GM19438 (cell line): ENCODE data around the gene STK10.
"Not testable (repeated sequence)": the region's sequence is repeated elsewhere in the genome, so short reads cannot be mapped to it uniquely, and the experiment has no call there.

ENCODE experiments used
- ATAC-seq: cut with Tn5 transposase; IDR thresholded peaks from one replicate; pipeline ENCODE4 v1.9.1; 2021; ENCODE audit warnings: low read depth; ENCODE audit not compliant: unreplicated experiment

Gene STK10

DNA sequence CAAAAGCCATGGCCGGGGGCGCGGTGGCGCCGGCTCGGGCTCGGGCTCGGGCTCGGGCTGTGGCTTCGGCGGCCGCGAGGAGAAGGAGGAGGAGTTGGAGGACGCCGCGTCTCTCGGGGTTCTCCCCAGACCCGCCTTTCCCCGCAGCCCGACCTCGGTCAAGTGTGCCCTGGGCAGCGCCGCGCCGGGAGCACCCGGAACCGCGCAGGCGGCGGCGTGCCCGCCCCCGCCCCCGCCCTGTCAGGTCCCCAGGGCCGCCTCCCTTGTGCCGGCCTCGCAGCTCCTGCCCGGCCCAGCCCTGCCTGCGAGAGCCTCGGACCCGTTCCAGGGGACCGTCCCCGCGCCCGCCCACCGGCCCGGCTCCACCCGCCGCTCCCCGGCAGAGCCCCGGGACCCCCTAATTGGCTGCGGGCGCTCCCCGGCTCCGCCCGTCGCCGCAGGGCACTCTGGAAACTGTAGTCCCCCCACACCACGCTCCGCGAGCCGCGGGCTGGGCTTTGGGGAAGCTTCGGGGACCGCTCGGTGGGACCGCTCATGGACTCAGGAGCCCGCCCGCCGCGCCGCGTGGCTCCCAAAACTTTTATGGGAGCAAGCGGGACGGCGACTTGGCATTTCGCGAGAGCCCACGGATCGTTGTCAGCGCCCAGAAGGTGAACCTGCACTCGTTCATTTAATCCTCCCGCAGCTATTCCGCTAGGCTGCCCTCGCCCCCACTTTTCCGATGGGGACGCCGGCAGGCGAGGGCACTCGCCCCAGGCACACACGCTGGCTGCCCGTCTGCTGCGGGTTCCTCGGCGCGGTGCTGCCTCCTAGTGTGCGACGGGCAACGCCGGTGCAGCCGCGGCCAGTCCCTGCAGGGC is at the start of gene STK10:
STK10 (minus strand) TSS at position 192 of the 860 bp plus-strand sequence; CDS start at position 10, 182 bp downstream.
- peak; percentile 66 for ATAC-seq

DNA sequence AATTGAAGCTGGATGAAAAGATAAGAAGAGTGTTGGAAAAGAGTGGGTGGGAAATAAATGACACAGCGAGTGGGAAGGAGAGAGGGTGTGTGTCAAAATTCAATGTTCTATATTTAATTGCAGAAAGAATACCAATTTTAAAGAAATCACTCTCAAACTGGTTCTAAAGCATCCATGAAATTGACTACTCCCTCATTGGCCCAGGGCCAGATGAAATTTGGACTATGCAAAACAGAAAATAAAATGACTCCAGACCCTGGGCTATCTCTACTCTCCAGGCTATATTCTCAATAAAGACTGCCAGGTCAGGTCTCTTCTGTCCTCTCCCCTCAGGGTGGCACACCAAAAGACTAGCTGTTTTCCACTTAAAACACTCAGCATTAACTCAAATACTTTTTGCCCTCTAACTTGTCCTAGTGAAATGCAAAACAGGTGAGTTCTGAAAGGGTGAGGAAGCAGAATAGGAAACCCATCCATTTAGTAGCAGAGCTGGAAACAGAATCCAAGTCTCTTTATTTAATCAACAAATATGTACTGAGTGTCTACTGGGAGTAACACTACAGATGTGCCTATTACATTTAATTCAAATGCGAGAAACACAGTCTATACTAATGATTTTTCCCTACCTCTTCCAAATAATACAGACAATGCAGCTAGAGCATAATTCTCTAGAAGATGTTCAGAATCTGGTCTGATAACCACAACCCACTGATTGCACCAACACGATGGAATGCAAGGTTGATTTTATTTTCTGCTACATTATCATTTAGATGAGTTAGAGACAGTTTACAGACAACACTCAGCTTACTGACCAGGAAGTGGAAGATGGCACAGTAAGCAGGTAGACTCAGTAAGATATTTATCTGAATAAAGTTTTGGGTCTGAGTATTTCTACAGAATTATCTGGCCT is 48.1 kb upstream of the STK10 start:
- ATAC-seq: no peak

DNA sequence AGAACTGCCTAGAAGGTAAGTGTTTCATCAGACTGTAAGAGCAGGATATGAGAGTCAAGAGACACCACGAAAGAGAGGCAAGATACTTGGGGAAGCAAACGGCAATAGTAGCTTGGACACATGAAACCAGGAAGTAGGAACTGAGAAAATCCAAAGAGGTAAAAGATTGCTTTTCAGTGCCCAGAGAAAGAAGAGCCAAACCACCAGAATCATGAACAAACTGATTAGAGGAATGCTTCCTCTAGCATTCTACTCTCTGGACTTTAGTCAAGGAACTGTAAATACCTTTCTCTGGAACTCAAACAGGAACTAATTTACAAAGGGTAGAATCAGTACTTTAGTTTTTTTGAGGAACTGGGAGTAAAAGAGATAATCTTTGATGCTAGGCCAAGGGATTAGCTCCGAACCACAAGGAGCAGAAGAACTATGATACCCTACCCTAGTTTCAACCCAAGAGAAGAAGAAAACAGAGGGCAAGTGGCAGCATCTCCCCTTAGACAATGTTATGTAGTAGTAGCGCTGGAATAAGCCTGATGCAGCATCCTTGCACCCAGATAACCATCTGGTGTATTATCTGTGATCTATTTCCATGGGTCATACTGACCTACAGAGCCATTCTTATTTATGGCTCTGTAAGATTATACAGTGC is 47.2 kb upstream of the STK10 start:
- peak; percentile 70 for ATAC-seq

DNA sequence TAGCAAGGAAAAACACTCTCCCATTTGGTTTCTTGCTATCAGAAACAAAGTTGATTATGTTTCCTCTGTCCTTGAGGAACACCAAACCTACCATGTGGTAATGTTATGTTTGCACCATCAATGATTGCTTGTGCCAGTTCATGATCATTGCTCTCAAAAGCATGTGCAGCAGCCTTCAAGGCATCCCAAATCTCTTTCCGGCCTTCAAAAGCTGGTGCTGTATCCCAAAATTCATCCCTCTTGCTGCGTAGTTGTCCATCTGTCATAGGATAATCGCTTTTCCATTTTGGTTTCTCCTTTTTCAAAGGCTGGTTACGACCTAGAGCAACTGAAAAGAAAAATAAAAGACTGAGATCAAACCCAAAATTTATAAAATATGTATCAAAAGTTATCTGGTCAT is 46.0 kb upstream of the STK10 start:
- ATAC-seq: no peak

DNA sequence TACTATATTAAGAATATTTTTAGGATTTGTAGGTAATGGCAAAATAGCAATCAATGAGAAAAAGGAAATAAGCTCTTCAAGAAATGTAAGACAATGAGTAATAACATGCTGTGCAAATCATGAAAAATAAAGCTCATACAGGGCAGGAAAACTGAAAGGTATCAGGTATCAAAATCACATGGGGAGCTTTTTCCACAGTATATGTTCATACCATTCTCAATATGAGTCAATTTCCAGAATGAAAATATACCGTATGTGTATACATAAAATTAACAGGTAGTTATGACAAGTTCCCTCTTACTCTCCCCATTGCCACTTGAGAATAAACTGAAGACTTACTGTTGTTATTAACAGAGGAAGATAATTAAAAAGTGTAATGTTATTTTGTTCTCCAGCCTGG is 41.9 kb upstream of the STK10 start:
- ATAC-seq: no peak

DNA sequence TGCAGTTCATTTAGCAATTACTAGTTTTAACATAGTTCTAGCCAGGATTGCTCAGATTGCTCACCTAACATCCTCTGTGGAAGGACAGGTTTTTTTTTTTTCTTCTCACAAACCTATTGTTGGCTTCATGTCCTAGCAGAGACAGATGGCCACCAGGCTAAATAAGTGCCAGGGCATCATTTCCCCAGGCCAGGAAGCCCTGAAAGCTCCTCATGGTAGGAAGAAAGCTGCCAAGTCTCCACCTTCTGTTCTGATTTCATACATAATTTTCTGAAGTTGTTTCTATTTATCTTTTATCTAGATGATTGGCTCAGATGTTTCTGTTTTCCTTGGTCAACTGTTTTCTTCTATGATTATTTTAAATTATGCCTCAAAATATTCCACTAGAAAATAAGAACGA is 37.0 kb upstream of the STK10 start:
- no peak for ATAC-seq

DNA sequence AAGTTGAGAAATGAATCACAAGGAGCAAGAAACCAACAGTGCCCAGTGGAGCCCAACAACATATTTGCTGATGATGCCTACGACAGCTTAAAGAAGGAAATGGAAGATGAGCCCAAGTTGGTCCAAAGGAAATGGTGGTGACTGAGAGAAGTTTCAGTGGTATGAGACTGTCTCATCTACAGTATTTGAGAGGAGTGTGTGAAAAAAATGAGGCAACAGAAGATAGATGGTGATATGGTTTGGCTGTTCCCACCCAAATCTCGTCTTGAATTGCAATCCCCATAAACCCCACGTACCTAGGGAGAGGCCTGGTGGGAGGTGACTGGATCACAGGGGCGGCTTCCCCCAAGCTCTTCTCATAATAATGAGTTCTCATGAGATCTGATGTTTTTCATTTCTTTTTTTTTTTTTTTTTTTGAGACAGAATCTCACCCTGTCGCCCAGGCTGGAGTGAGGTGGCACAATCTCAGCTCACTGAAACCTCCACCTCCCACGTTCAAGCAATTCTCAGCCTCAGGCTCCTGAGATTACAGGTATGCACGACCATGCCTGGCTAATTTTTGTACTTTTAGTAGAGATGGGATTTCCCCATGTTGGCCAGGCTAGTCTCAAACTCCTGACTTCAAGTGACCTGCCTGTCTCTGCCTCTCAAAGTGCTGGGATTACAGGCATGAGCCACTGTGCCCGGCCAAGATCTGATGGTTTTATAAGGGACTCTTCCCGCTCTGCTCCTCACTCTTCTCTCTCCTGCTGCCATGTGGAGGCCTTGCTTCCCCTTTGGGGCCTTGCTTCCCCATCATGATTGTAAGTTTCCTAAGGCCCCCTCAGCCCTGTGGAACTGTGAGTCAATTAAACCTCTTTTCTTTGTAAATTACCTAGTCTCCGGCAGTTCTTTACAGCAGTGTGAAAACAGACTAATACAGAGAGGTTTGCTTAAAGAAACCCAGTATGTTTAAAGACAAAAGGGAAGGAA is 36.2 kb upstream of the STK10 start:
- ATAC-seq: peak; percentile 85

DNA sequence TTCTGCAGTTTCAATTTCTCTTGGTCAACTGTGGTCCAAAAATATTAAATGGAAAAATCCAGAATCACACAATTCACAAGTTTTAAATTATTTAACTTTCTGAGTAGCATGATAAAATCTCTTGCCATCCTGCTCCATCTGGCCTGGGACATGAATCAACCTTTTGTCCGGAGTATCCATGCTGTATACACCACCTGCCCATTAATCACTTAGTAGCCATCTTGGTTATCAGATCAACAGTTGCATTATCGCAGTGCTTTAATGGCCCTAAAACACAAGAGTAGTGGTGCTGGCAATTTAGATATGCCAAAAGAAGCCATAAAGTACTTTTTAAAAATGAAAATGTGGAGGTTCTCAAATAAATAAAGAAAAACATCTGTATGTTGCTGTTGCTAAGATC is 31.3 kb upstream of the STK10 start:
- no peak for ATAC-seq

DNA sequence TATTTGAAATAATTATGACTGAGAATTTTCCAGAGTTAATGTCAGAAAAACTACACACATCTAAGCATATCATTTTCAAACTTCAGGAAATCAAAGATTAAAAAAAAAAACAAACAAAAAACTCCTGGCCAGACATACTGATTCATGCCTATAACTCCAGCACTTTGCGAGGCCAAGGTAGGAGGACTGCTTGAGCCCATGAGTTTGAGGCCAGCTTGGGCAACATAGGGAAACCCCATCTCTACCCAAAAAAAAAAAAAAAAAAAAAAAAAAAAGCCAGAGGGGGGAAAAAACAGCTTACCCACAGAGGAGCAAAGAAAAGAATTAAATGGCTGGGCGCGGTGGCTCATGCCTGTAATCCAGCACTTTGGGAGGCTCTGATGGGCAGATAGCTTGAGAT is 28.3 kb upstream of the STK10 start:
- no peak for ATAC-seq

DNA sequence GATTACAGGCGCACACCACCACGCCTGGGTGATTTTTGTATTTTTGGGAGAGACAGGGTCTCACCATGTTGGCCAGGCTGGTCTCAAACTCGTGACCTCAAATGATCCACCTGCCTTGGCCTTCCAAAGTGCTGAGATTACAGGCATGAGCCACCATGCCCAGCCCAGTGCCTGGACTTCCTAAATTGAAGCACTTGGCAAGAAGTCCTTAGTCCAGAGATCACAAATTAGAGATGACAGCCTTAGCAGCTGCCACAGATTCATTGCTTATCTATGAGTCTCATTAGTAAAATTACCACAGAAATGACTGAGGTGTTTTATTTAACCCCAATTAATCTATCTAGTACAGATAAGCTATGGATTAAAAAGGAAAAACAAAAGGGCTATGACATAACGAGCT is 25.1 kb upstream of the STK10 start:
- ATAC-seq: no peak

DNA sequence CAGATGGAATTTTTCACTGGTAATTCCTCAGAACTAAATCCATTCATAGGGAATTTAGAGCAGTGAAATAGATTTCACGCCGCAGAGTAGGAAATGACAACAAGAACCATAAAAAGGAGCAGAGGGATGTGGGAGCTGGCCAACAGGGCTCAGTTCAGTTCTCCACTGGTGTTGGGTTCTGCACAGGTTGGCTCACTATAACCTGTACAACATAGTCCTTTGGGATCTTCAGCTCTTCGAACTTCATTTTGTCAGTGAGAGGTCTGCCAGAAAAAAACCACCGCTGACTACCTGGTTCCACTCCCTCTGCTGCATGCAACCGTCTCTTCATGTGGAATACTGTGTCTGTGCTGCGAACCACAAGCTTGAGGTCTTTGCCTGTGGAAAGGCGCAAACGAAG is 23.7 kb upstream of the STK10 start:
- no peak for ATAC-seq

DNA sequence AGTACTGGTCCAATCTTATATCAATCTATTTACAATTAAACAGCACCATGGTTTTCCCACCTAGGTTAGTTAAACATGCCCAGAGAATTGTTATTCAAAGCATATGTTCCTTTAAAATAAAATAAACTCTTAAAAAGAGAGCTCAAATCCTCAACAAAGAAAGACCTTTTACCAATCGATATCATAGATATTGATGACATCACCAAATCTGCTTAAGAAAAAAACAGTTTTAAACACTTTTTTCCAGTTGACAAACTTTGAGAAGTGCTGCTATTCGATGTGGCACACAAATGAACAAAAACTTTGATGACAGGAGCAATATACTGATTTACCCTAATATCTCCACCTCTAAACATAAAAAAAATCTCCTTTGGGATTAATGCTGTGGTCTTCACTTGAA is 21.7 kb upstream of the STK10 start:
- no peak for ATAC-seq

DNA sequence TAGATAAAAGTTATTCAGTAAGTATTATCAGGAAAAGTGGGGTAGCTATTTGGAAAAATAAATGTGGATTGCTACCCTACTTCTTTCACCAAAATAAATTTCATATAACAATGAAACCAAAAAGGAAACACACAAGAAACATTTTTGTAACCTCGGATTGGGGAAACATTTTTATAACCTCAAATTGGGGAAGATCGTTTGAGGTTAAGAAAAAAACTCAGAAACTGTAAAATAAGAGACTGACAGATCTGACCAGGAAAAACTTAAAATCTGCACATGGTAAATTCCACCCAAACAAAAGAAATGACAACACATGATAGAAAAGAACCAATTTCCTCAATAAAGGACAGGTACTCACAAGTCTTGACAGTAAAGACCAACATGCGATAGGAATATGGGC is 19.5 kb upstream of the STK10 start:
- no peak for ATAC-seq

DNA sequence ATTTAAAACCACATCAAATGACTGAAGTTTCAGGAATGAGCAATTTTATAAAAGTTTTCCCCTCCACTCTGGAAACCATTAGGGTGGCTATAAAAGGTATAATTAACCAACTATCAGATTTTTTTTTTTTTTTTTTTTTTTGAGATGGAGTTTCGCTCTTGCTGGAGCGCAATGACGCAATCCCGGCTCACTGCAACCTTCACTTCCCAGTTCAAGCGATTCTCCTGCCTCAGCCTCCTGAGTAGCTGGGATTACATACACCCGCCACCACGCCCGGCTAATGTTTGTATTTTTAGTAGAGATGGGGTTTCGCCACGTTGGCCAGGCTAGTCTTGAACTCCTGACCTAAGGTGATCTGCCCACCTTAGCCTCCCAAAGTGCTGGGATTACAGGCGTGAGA is 18.0 kb upstream of the STK10 start:
- ATAC-seq: not testable (repeated sequence)

DNA sequence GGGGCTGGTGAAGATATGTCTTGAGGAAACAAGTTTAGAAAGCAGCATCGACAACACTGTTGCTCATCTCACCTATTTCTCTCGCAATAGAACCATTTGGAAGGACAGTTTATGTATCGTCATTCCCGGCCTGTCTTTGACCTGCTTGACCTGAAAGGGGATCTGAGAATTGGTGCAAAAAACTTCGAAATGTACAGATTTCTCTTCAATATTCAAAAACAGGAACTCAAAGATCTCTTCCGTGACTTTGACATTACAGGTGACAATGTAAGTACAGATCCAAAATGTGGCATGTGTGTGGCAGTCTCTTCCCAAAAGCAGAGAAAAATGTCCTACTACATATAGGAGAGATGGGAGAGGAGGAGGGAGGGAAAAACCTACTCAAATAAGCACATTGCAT is 12.5 kb upstream of the STK10 start:
- ATAC-seq: no peak

DNA sequence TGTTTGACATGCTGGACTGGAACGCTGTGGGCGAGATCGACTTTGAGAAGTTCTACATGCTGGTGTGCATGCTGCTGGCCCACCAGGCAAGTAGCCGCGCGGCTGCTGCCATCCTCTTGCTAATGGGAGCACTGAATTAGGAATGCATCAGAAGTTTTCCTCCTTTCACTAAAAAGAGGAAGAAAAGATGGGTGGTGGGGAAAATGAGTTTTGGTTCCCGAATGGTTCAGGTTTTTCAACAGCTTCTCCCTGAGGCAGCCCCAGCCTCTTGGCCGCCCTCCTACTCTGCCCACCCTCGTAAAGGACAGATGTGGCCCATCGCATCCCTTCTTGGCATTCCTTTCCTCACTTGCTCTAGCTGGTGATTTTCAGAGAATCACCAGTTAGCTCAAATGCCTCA is 11.4 kb upstream of the STK10 start:
- no peak for ATAC-seq

DNA sequence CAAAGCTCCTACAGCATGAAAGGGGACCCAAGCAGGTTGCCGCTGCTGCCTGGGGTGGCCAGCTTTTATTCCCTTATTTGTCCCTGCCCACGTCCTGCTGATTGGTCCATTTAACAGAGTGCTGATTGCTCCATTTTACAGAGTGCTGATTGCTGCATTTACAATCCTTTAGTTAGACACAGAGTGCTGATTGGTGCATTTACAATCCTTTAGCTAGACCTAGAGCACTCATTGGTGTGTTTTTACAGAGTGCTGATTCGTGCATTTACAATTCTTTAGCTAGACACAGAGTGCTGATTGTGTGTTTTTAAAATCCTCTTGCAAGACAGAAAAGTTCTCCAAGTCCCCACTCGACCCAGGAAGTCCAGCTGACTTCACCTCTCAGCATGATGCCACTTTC is 9.8 kb upstream of the STK10 start:
- not testable (repeated sequence) for ATAC-seq

DNA sequence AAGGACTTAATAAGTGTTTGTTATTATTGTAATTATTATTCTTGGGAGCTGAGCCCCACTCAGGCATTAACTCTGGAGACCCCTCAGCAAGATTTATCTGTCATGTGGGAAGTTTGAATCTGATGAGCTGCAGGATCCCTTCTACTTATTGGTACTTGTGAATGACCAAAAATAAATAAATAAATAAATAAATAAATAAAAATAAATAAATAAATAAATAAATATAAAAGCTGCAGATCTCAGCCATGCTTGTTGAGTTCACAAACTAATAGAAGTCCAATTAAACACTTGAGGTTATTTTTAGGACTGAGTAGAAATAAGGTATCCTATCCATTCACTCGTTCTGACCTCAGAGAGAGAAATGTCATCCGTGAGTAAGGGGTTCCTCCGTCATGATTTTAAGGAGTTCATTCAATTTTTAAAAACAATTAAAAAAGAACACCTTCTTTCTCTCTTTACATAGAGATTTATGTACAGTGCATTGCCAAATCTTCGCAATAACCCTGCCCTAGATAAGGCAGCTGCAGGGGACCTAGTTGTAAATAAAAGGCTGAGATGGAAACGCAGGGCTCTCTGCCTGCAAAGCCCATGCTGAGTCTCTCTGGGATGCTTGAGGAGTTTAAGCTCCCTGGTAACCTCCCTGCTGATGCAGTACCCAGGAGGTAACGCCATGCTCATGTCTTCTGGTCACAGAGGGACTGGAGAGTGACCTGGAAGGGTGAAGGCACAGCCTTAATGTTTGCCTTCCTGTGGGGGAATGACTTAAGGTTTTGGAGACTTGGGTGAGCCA is 7.2 kb upstream of the STK10 start:
- ATAC-seq: no peak

DNA sequence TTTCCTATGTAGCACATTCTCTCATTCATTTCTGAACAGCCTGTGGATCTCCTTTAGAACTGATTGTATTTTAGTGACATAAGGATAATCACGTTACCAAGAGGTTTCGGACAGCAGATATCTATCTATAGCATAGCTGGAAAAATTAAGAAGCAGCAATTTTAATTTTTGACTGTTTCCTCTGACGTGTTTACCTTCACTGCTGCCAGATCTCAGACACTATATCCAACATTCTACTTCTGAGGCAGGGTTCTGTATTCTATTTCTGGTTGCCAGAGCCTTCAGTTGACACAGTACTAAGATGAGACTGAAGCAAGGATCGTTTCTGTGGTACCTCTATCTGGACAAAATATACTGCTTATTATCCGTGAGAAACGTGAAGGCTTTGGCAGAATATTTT is 5.8 kb upstream of the STK10 start, which contains the start of gene EFCAB9:
EFCAB9 (plus strand) TSS at position 301 of the 400 bp plus-strand sequence; CDS start at position 302, 1 bp downstream.
- no peak for ATAC-seq
